Endothelial cell of umbilical vein (primary cell): ENCODE measurements around the gene FMN1.

Experiments used
- EZH2 ChIP-seq: IDR thresholded peaks from 2 replicates; pipeline ENCODE4 v1.6.1; 2012; ENCODE audit warnings: borderline replicate concordance, low read depth, mild to moderate bottlenecking, moderate library complexity, low read length, inconsistent platforms; ENCODE audit not compliant: severe bottlenecking
- GATA2 ChIP-seq: IDR thresholded peaks from 2 replicates; pipeline ENCODE4 v1.7.0; 2011; ENCODE audit warnings: low read depth, mild to moderate bottlenecking, moderate library complexity, mixed read lengths, low read length; ENCODE audit not compliant: insufficient read length, insufficient read depth
- TF ChIP-seq, protein P1 (sequence below), 2 donors: IDR thresholded peaks; 1 replicate in 1 of 2; 2 replicates in 1 of 2; pipeline ENCODE4 v1.5.1; 2011; ENCODE audit warnings: low read length in 2 of 2, mild to moderate bottlenecking in 2 of 2, moderate library complexity in 2 of 2, control low read depth in 1 of 2, inconsistent platforms in 1 of 2, low read depth in 1 of 2; ENCODE audit not compliant: insufficient read depth in 1 of 2; ENCODE audit errors: extremely low read depth in 1 of 2

GRCh38 chr15:33163816-33164215 lies 30.7 kb downstream of the FMN1 start:
- TF ChIP-seq GATA2 (no peak), EZH2 (no peak)
- TF ChIP-seq, protein P1, sequence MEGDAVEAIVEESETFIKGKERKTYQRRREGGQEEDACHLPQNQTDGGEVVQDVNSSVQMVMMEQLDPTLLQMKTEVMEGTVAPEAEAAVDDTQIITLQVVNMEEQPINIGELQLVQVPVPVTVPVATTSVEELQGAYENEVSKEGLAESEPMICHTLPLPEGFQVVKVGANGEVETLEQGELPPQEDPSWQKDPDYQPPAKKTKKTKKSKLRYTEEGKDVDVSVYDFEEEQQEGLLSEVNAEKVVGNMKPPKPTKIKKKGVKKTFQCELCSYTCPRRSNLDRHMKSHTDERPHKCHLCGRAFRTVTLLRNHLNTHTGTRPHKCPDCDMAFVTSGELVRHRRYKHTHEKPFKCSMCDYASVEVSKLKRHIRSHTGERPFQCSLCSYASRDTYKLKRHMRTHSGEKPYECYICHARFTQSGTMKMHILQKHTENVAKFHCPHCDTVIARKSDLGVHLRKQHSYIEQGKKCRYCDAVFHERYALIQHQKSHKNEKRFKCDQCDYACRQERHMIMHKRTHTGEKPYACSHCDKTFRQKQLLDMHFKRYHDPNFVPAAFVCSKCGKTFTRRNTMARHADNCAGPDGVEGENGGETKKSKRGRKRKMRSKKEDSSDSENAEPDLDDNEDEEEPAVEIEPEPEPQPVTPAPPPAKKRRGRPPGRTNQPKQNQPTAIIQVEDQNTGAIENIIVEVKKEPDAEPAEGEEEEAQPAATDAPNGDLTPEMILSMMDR (IDR thresholded peaks at IDR 0.05; ENCODE audit: extremely low read depth in 1 of 2, insufficient read depth in 1 of 2, low read depth in 1 of 2, low read length in 2 of 2): no peak
